Ascending aorta (tissue), 2 donors: ENCODE results near the gene GPC2. TPM values are rescaled to one million over a fixed set of nuclear protein-coding genes. Genes with fewer than 3 reads are reported as not detected.

Source experiments
- DNase-seq, 2 donors: peaks; one replicate each; pipeline ENCODE4 v3.0.0-alpha.2; 2019; ENCODE audit warnings: low spot score in 2 of 2
- H3K27ac ChIP-seq, 2 donors: fragments of 200-600 bp; sonication (generic); one replicate each; pipeline ENCODE4 v1.5.1; 2016 to 2017; ENCODE audit warnings: mild to moderate bottlenecking in 1 of 2
- H3K27me3 ChIP-seq: fragments of 200-600 bp; sonication (generic); one replicate; pipeline ENCODE4 v1.5.1; 2017
- H3K36me3 ChIP-seq, 2 donors: fragments of 200-600 bp; sonication (generic); one replicate each; pipeline ENCODE4 v1.5.1; 2016
- H3K4me1 ChIP-seq, 2 donors: fragments of 200-600 bp; sonication (generic); one replicate each; pipeline ENCODE4 v1.5.1; 2016 to 2017; ENCODE audit warnings: mild to moderate bottlenecking in 1 of 2
- H3K4me3 ChIP-seq, 2 donors: fragments of 200-600 bp; sonication (generic); one replicate each; pipeline ENCODE4 v1.5.1; 2016 to 2017; ENCODE audit warnings: mild to moderate bottlenecking in 1 of 2
- H3K9me3 ChIP-seq, 2 donors: fragments of 200-600 bp; sonication (generic); one replicate each; pipeline ENCODE4 v1.5.1; 2016
- intact Hi-C: fragments of 100-400 bp; cut with DNase I; formaldehyde crosslinking; loops from one replicate; pipeline ENCODE4 v1.15.1; 2023
- total RNA-seq: library from RNA; depleted of rRNA; stranded (reverse); fragments of >200 nt; gene quantifications from one replicate; pipeline ENCODE4 v1.1.0, GENCODE V29; 2016
- TF ChIP-seq, protein P1 (sequence below), 3 experiments: fragments of 200-600 bp in 2 of 3; fragments of 450-650 bp in 1 of 3; sonication (generic) in 2 of 3; IDR thresholded peaks; one replicate each; pipeline ENCODE4 v1.5.1; 2016 to 2019; ENCODE audit warnings: antibody characterized with exemption in 3 of 3, mild to moderate bottlenecking in 1 of 3, moderate library complexity in 1 of 3

GPC2 gene
- total RNA-seq, 1 donor from 2014 or later, result not detected

DNA sequence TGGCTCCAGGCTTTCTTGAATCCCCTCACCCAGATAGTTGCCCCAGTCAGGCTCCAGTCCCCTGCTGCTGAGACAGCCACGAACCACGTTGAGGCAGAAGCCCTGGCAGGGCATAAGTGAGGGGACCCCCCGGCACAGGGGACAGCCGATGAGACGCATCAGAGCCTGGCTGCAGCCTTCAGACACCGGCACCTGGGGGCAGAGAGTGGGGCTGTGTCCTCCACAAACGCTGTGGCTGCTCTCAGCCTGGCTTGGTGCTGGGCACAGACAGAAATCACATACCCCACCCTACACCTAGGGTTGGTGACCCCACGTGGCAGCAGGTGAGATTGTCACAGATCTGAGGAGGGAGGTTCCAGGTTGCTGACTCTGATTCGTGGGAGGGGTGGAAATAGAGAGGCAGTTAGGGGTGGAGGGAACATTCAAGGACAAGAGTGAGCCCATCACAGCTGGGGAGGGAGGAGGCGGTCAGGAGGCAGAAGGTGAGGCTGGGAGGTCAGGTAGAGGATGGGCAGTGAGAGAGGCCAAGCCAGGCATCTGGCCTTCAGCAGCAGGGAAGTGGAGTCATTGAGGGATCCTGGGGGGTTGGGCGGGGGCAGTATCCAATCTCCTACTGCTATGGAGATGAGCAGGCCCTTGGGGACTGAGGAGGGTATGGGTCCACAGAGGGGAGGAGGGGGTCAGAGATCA, 3.2 kb downstream of the GPC2 start:
- no peak overlapping the region for H3K4me3 ChIP-seq
- H3K36me3 ChIP-seq, result no peaks in the 10 kb centered on the region
- H3K9me3 ChIP-seq, result no peaks in the 10 kb centered on the region
- TF ChIP-seq, protein P1, sequence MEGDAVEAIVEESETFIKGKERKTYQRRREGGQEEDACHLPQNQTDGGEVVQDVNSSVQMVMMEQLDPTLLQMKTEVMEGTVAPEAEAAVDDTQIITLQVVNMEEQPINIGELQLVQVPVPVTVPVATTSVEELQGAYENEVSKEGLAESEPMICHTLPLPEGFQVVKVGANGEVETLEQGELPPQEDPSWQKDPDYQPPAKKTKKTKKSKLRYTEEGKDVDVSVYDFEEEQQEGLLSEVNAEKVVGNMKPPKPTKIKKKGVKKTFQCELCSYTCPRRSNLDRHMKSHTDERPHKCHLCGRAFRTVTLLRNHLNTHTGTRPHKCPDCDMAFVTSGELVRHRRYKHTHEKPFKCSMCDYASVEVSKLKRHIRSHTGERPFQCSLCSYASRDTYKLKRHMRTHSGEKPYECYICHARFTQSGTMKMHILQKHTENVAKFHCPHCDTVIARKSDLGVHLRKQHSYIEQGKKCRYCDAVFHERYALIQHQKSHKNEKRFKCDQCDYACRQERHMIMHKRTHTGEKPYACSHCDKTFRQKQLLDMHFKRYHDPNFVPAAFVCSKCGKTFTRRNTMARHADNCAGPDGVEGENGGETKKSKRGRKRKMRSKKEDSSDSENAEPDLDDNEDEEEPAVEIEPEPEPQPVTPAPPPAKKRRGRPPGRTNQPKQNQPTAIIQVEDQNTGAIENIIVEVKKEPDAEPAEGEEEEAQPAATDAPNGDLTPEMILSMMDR (IDR thresholded peaks at IDR 0.05), result no peak
- H3K4me1 ChIP-seq, result peaks cover 5 to 14% of the 10 kb centered on the region in 2 donors
- intact Hi-C loops, result no loop called here
- no peak overlapping the region for H3K27ac ChIP-seq
- H3K27me3 ChIP-seq, result no peaks in the 10 kb centered on the region
- no peak for DNase-seq

DNA sequence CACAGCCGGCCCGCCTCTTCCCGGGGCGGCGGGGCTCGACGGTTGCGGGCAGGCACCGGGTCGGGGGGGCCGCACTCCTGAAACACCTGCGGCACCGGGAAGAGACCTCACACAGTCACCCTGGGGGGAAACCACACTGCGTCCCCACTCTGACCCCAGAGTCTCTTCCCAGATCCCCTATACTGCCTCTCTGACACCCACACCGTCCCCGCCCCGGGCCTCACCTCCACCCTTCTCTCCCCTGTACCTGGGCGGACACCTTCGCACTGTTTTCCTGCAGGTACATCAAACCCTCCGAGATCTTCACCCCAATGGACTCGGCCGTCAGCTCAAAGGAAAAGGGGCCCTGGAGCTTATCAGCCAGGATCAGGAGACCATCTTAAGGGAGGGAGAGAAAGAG, 5.3 kb downstream of the GPC2 start:
- Histone ChIP-seq H3K9me3 (no peaks in the 10 kb centered on the region), H3K27me3 (no peaks in the 10 kb centered on the region), H3K27ac (no peak overlapping the region), H3K4me1 (peaks cover 2 to 12% of the 10 kb centered on the region in 2 donors), H3K4me3 (peak overlapping the region; percentile 56 to 68), H3K36me3 (no peaks in the 10 kb centered on the region)
- TF ChIP-seq, protein P1 (IDR thresholded peaks at IDR 0.05), result no peak
- DNase-seq, result no peak
- intact Hi-C loops, result no loop called here

DNA sequence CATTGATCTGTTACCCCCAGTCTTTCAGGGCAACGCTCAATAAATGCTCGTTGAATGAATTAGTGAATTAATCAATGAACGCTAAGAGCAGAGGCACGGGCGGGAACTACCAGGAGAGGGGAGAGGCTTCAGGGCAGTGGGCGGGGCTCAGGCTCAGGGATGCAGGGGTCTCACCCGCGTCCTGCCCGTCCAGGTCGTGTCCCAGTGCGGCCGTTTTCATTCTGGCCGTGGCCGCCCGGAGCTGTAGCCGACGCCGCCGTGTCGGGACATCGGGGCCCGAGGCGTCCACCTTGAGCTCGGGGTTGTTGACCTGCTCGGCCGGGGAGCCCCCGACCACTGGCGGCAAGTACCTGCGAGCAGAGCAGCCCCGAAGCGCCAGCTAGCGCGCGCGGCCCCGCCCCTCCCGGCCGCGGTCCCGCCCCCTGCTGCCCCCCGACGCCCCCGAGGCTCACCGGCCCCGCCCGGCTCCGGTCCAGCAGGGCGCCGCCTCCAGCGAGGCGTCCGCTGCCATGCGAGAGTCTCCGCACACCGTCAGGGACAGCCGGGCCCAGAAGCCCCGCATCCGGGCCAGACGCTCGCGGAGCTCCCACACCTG, 6.0 kb downstream of the GPC2 start:
- TF ChIP-seq, protein P1 (IDR thresholded peaks at IDR 0.05), result no peak
- DNase-seq, result no peak
- Histone ChIP-seq H3K4me1 (peaks cover 2 to 10% of the 10 kb centered on the region in 2 donors), H3K4me3 (peak overlapping the region; percentile 56 to 68), H3K36me3 (no peaks in the 10 kb centered on the region), H3K9me3 (no peaks in the 10 kb centered on the region), H3K27ac (no peak overlapping the region), H3K27me3 (no peaks in the 10 kb centered on the region)
- intact Hi-C loops, result no loop called here

DNA sequence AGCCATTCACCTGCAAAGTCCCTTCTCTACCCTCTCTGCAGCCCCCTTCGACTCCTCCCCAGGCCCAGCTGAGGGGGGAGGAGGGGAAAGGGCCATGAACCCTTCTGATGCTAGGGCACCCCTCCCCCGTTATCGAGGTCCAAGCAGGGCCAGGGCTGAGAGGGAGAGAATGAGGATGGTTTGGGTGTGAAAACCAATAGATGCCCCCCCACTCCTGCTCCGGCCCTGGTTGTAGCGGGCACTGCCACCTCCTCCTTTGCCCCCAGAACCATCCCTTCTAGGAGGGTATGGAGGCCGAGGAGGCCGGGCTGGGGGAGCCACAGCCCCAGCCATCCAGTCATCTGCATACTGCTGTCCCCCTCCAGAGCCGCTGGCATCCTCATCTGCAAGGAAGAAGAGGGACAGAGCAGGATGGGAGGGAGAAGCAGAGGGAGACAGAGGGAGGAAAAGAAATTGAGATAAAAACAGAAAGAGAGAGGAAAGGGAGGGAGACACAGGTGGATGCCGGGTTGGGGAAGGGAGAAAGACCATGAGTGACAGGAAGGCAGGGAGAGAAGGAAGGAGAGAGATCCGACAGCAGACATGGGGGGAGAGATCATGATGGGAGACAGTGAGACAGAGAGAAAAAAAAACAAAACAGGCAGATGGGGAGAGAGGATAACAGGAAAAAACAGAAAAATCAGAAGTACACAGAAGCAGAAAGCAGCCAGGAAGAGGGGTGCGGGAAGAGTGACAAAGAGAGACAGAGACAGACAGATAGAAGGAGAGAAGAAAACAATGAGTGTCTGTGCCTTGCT, 6.9 kb downstream of the GPC2 start:
- Histone ChIP-seq H3K27me3 (no peaks in the 10 kb centered on the region), H3K4me3 (no peak overlapping the region), H3K36me3 (no peaks in the 10 kb centered on the region), H3K9me3 (no peaks in the 10 kb centered on the region), H3K27ac (no peak overlapping the region), H3K4me1 (peaks cover 2 to 10% of the 10 kb centered on the region in 2 donors)
- intact Hi-C loops, result no loop called here
- TF ChIP-seq, protein P1 (IDR thresholded peaks at IDR 0.05), result no peak
- no peak for DNase-seq

DNA sequence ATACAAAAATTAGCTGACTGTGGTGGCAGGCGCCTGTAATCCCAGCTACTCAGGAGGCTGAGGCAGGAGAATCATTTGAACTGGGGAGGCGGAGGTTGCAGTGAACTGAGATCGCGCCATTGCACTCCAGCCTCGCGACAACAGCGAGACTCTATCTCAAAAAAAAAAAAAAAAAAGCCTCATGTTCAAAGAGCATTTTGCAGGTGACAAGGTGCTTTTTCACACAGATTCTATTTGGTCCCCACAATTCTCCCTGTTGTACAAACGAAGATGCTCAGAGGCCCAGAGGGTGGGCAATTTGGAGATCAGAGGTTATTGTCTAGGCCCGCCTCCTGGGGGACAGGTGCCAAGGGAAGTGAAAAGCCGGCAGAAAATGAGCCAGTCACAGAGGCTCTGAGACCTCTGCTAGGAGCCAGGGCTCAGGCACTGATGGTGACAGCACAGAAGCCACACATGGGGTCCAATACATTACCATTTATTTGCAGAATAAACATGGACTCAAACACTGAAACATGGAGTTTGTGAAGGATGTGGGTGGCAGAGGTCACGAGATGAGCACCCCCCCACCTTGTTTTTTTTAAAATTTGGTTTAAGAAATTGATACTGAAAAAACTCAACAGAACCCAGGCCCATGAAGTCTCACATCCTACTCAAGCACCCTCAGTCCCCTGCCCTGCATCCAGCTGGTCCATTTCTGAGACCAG, 7.9 kb downstream of the GPC2 start:
- TF ChIP-seq, protein P1 (IDR thresholded peaks at IDR 0.05), result no peak
- no peaks in the 10 kb centered on the region for H3K36me3 ChIP-seq
- peak overlapping the region in 1 of 2 donors; percentile 62 for H3K27ac ChIP-seq
- H3K4me1 ChIP-seq, result peaks cover 2 to 10% of the 10 kb centered on the region in 2 donors
- intact Hi-C loops, result no loop called here
- no peaks in the 10 kb centered on the region for H3K27me3 ChIP-seq
- peak overlapping the region; percentile 60 for H3K4me3 ChIP-seq
- H3K9me3 ChIP-seq, result no peaks in the 10 kb centered on the region
- no peak for DNase-seq
